ENCODE measurements around the gene PCNX2. TPM values are rescaled to one million over a fixed set of nuclear protein-coding genes. Genes with fewer than 3 reads are reported as not detected.

PCNX2 gene
- total RNA-seq, 1 experiment from 2014 or later = 15.0 TPM

GRCh38 chr1:232937741-232938375, 357.7 kb downstream of the PCNX2 start:
- Mint-ChIP-seq H3K4me3 (ENCODE audit: unreplicated experiment) (no peak overlapping the region), H3K4me1 (ENCODE audit: low read depth, unreplicated experiment) (peaks cover 8% of the 10 kb centered on the region), H3K27me3 (ENCODE audit: insufficient read depth, unreplicated experiment) (no peaks in the 10 kb centered on the region), H3K9me3 (ENCODE audit: unreplicated experiment) (no peaks in the 10 kb centered on the region), H3K27ac (ENCODE audit: unreplicated experiment) (no peak overlapping the region), H3K36me3 (ENCODE audit: insufficient read depth, unreplicated experiment) (no peaks in the 10 kb centered on the region)
- BruUV-seq (replicated peaks) = no TSS peak
- H3K27me3 ChIP-seq (replicated peaks; ENCODE audit: control insufficient read depth, insufficient read depth, low read length) = no peaks in the 10 kb centered on the region
- H3K9me3 ChIP-seq = no peaks in the 10 kb centered on the region
- no peak for DNase-seq
- no peak overlapping the region for H3K4me3 ChIP-seq (ENCODE audit: low read depth, low read length)
- no peaks in the 10 kb centered on the region for H3K4me1 ChIP-seq
- no peaks in the 10 kb centered on the region for H3K36me3 ChIP-seq (ENCODE audit: control insufficient read depth, insufficient read depth, low read length)
- intact Hi-C loops (cut with micrococcal nuclease; ENCODE audit: unreplicated experiment) = no loop called here
- ChIA-PET CTCF (no interaction called here), POLR2A (no interaction called here)
- TF ChIP-seq, protein P1, sequence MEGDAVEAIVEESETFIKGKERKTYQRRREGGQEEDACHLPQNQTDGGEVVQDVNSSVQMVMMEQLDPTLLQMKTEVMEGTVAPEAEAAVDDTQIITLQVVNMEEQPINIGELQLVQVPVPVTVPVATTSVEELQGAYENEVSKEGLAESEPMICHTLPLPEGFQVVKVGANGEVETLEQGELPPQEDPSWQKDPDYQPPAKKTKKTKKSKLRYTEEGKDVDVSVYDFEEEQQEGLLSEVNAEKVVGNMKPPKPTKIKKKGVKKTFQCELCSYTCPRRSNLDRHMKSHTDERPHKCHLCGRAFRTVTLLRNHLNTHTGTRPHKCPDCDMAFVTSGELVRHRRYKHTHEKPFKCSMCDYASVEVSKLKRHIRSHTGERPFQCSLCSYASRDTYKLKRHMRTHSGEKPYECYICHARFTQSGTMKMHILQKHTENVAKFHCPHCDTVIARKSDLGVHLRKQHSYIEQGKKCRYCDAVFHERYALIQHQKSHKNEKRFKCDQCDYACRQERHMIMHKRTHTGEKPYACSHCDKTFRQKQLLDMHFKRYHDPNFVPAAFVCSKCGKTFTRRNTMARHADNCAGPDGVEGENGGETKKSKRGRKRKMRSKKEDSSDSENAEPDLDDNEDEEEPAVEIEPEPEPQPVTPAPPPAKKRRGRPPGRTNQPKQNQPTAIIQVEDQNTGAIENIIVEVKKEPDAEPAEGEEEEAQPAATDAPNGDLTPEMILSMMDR (IDR thresholded peaks at IDR 0.05; ENCODE audit: insufficient read depth in 1 of 2, low read depth in 1 of 2, low read length in 1 of 2, severe bottlenecking in 1 of 2, unreplicated experiment in 1 of 2) = no peak

- intact Hi-C loops (cut with micrococcal nuclease; ENCODE audit: unreplicated experiment) = no loop called here
- TF ChIP-seq, protein P1 (IDR thresholded peaks at IDR 0.05; ENCODE audit: insufficient read depth in 1 of 2, low read depth in 1 of 2, low read length in 1 of 2, severe bottlenecking in 1 of 2, unreplicated experiment in 1 of 2) = no peak
- Mint-ChIP-seq H3K27me3 (ENCODE audit: insufficient read depth, unreplicated experiment) (no peaks in the 10 kb centered on the region), H3K27ac (ENCODE audit: unreplicated experiment) (no peak overlapping the region), H3K9me3 (ENCODE audit: unreplicated experiment) (no peaks in the 10 kb centered on the region), H3K4me3 (ENCODE audit: unreplicated experiment) (no peak overlapping the region), H3K36me3 (ENCODE audit: insufficient read depth, unreplicated experiment) (no peaks in the 10 kb centered on the region), H3K4me1 (ENCODE audit: low read depth, unreplicated experiment) (peaks cover 8% of the 10 kb centered on the region)
- H3K27me3 ChIP-seq (replicated peaks; ENCODE audit: control insufficient read depth, insufficient read depth, low read length) = no peaks in the 10 kb centered on the region
- no peak overlapping the region for H3K4me3 ChIP-seq (ENCODE audit: low read depth, low read length)
- no peaks in the 10 kb centered on the region for H3K36me3 ChIP-seq (ENCODE audit: control insufficient read depth, insufficient read depth, low read length)
- DNase-seq = no peak
- no TSS peak for BruUV-seq (replicated peaks)
- ChIA-PET POLR2A (no interaction called here), CTCF (no interaction called here)
- no peaks in the 10 kb centered on the region for H3K9me3 ChIP-seq
- H3K4me1 ChIP-seq = no peaks in the 10 kb centered on the region
These were observed 358.6 kb downstream of the PCNX2 start for GRCh38 chr1:232936941-232937340.

Other genes with a start within 250 kb of the PCNX2 start
- gene MAP3K21, start 32.0 kb upstream of the PCNX2 start, total RNA-seq (2022) = 9.6 and 10.4 TPM in 2 replicates